ENCODE data around the gene WEE2.

GRCh38 chr7:141679014-141679413 is 29.1 kb upstream of the WEE2 start:
- TF ChIP-seq MXI1 (conservative IDR thresholded peaks at IDR 0.05; ENCODE audit: poor library complexity, severe bottlenecking) (no peak), POLR2AphosphoS5 (IDR thresholded peaks at IDR 0.05) (no peak), CTCF (IDR thresholded peaks at IDR 0.05; ENCODE audit: poor library complexity, severe bottlenecking) (no peak), EP300 (conservative IDR thresholded peaks at IDR 0.05; ENCODE audit: poor library complexity, severe bottlenecking) (no peak), RAD21 (conservative IDR thresholded peaks at IDR 0.05) (no peak), EZH2 (IDR thresholded peaks at IDR 0.05; ENCODE audit: borderline replicate concordance, insufficient read depth, low read length, poor library complexity, severe bottlenecking) (no peak), TAF1 (IDR thresholded peaks at IDR 0.05; ENCODE audit: low read depth) (no peak), REST (IDR thresholded peaks at IDR 0.05; ENCODE audit: borderline replicate concordance) (no peak)
